Activated T-helper 1 cell treated with anti-CD3 and anti-CD28 coated beads, Interleukin-12 subunit alpha, Interleukin-12 subunit beta, Interleukin-2, Interleukin-4 antibody, amounts not matched to agents 30 ng/mL and 10 ng/mL and 1 ng/mL, durations not matched to agents 14 hours and 24 hours and 36 hours (primary cell): Measurements from ENCODE around the gene REV1. TPM values are rescaled to one million over a fixed set of nuclear protein-coding genes. Genes with fewer than 3 reads are reported as not detected.

Experiments used
- DNase-seq: peaks from one replicate; pipeline ENCODE4 v3.0.0; 2021; ENCODE audit warnings: low spot score
- H3K27ac Mint-ChIP-seq: one replicate; pipeline ENCODE4 v1.8.0; 2021; ENCODE audit warnings: mild to moderate bottlenecking, mixed read lengths
- H3K27me3 Mint-ChIP-seq: one replicate; pipeline ENCODE4 v1.8.0; 2022; ENCODE audit warnings: mild to moderate bottlenecking, moderate library complexity, mixed read lengths; ENCODE audit not compliant: insufficient read depth
- H3K36me3 Mint-ChIP-seq: one replicate; pipeline ENCODE4 v1.8.0; 2021; ENCODE audit warnings: low read depth, mixed read lengths
- H3K4me1 Mint-ChIP-seq: one replicate; pipeline ENCODE4 v1.8.0; 2021; ENCODE audit warnings: low read depth, mixed read lengths
- H3K4me3 Mint-ChIP-seq: one replicate; pipeline ENCODE4 v1.8.0; 2021; ENCODE audit warnings: mild to moderate bottlenecking, moderate library complexity, mixed read lengths
- H3K9me3 Mint-ChIP-seq: one replicate; pipeline ENCODE4 v1.8.0; 2021; ENCODE audit warnings: mixed read lengths
- intact Hi-C: fragments of 100-400 bp; cut with micrococcal nuclease; formaldehyde crosslinking; loops from one replicate; pipeline ENCODE4 v1.15.1; 2024
- total RNA-seq: library from RNA; stranded (reverse); gene quantifications from 2 replicates; pipeline ENCODE4 v1.2.3, GENCODE V29; 2022

REV1 gene
- total RNA-seq, 1 donor from 2014 or later = 49.6 TPM

DNA sequence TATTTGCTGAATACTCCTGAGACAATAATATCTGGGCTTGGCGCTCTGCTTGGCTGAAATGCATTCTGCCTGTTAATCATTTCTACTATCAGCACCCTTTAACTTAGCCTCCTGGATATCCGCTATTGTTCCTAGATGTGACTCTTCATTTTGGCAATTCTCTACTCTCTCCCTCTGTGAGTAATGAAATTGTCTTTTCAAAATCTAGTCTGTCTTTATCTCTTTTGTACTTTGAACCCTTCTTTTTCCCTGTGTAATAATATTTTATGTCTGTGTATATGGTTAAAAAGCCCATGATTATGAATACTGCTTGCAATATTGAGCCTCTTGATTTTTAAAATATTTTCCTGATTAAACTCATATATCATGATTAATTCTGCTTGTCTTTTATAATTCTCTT, 6.2 kb upstream of the REV1 start:
- intact Hi-C loops = loop anchor here (10.0 kb wide), 3 partner anchors 671 to 1759 kb away; partner anchors contain the start of gene CNOT11
- no peaks in the 10 kb centered on the region for H3K36me3 Mint-ChIP-seq
- H3K27me3 Mint-ChIP-seq = peaks cover 3% of the 10 kb centered on the region
- DNase-seq = no peak
- peaks cover 21% of the 10 kb centered on the region for H3K4me1 Mint-ChIP-seq
- H3K27ac Mint-ChIP-seq = no peak overlapping the region
- H3K4me3 Mint-ChIP-seq = no peak overlapping the region
- H3K9me3 Mint-ChIP-seq = no peaks in the 10 kb centered on the region

DNA sequence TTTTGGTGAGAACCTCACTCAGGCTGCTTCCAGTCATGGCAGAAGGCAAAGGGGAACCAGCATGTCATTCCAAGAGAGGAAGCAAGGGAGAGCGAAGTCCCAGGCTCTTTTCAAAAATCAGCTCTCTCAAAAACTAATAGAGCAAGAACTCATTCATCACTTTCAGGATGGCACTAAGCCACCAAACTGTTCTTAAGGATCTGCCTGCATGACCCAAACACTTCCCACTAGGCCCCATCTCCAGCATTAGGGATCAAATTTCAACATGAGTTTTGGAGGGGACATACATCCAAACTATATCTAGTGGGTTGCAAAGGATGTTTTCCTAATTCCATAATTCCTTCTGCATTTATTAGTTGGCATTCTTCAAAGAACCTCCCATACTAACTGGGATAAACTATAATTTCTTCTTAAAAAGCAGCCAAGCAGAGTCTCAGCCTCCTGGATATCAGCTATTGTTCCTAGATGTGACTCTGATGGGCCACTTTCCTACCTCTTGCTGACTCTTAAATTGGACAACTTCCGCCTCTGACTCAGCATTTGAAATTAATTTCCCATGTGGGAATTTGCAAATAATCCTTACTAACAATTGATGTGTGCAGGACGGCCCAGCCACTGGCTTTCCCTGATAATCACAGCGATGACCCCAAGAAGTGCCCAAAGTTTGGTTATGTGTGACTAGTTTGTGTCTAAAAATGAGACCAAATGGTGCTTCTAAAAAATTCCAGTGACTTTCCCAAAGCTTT, 5.5 kb upstream of the REV1 start:
- DNase-seq = no peak
- Mint-ChIP-seq H3K4me1 (peaks cover 25% of the 10 kb centered on the region), H3K27ac (no peak overlapping the region), H3K27me3 (peaks cover 4% of the 10 kb centered on the region), H3K36me3 (no peaks in the 10 kb centered on the region), H3K9me3 (no peaks in the 10 kb centered on the region), H3K4me3 (no peak overlapping the region)
- intact Hi-C loops = loop anchor here (10.0 kb wide), 3 partner anchors 670 to 1760 kb away; partner anchors contain the start of gene CNOT11

DNA sequence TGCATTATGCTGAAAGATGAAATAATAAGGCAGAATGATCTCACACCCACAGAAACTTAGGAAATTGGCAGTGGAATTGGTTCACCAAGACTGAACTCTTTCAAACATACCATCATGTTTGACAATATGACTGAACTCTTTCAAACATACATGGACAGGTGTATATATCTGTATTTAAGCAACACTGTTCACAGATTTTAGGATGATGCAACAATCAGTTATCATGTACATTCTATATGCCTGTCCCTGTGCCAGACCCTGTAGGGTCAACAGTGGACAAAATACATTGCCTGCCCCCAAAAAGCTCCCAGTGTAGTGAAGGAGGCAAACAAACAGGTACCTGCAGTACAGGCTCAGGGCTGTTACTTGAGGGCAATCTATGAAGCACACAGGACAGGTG, 2.9 kb upstream of the REV1 start:
- peaks cover 31% of the 10 kb centered on the region for H3K4me1 Mint-ChIP-seq
- intact Hi-C loops = loop anchor here (5.0 to 10.0 kb wide), 5 partner anchors 90 to 1762 kb away; partner anchors contain the start of gene CNOT11
- DNase-seq = no peak
- H3K27ac Mint-ChIP-seq = no peak overlapping the region
- H3K36me3 Mint-ChIP-seq = peaks cover 3% of the 10 kb centered on the region
- H3K9me3 Mint-ChIP-seq = no peaks in the 10 kb centered on the region
- H3K27me3 Mint-ChIP-seq = peaks cover 3% of the 10 kb centered on the region
- H3K4me3 Mint-ChIP-seq = no peak overlapping the region

DNA sequence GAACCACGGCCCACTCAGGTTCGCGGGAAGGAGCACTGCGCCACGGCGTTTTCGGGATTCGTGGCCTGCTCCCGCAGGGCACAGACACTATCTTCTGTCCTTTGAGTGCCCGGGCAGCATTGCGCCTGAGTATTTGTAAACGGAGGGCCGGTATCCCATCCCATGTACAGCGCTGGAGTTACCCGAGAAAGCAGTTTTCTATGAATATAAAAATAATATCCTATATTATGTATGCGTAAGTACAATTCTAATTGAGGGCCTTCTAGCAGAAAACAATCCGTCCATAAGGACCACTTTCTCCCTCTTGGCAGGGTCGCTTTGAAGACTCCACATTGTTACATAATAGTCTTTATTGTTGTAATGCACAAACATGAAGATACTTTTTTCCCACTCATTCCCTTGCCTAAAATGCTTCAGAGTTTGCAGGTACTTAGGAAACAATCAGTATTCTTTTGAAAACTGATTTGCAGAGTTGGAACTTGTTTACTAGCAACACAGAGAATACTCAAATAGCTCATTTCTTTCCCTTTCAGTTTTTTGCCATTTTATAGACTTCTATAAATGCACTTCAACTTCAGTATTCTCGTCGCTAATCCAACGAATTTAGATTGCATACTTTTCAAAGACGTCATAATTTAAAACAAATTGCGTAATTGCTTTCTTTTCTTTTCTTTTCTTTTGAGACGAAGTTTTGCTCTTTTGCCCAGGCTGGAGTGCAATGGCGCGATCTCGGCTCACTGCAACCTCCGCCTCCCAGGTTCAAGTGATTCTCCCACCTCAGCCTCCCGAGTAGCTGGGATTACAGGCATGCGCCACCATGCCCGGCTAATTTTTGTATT, 1.0 kb upstream of the REV1 start:
- no peak for DNase-seq
- no peaks in the 10 kb centered on the region for H3K9me3 Mint-ChIP-seq
- peak overlapping the region; percentile 94 for H3K4me3 Mint-ChIP-seq
- H3K36me3 Mint-ChIP-seq = peaks cover 3% of the 10 kb centered on the region
- intact Hi-C loops = loop anchor here (1.0 to 10.0 kb wide), 10 partner anchors 49 to 1764 kb away; partner anchors contain the start of genes C2orf15, CNOT11, EIF5B and LIPT1
- peak overlapping the region; percentile 94 for H3K27ac Mint-ChIP-seq
- H3K4me1 Mint-ChIP-seq = peaks cover 28% of the 10 kb centered on the region
- peaks cover 3% of the 10 kb centered on the region for H3K27me3 Mint-ChIP-seq

DNA sequence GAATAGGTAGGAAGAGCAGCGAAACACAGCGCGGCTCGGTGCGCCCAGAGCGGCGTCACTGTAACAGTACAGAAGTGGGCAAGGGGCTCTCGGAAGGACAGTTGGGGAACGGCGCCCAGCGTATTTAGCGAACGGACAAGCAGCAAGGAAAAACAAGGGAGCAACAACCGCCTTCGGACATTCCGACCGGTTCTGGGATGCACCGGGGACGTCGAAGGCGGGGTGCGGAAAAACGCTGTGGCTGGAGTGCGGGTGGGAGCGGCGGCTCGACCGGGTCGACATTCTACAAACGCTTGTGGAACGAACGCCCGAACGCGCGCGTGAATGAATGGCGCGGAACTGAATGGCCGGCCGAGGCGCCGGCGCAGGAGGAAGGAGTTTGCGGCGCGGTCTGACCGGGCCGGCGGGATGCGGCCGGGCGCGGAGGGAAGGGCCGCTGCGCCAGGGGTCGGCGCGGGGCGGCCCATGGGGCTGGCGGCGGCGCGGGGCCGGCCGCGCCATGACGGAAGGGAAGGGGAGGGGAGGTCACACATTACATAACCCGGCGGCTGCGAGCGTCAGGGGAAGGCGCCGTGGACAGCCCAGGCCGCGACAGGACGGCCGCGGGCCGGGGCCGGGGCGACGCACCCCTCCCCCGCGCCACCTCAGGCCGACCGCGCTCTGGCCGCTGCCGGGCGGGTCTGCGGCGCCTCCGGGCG, 605 bp downstream of the REV1 start:
- Mint-ChIP-seq H3K27me3 (peaks cover 3% of the 10 kb centered on the region), H3K4me3 (peak overlapping the region; percentile 94), H3K27ac (peak overlapping the region; percentile 97), H3K4me1 (peaks cover 38% of the 10 kb centered on the region), H3K36me3 (peaks cover 3% of the 10 kb centered on the region), H3K9me3 (no peaks in the 10 kb centered on the region)
- peak; percentile 39 for DNase-seq
- intact Hi-C loops = loop anchor here (10.0 kb wide), 1 partner anchor 884 kb away; the partner anchor contains the start of genes COA5 and UNC50

DNA sequence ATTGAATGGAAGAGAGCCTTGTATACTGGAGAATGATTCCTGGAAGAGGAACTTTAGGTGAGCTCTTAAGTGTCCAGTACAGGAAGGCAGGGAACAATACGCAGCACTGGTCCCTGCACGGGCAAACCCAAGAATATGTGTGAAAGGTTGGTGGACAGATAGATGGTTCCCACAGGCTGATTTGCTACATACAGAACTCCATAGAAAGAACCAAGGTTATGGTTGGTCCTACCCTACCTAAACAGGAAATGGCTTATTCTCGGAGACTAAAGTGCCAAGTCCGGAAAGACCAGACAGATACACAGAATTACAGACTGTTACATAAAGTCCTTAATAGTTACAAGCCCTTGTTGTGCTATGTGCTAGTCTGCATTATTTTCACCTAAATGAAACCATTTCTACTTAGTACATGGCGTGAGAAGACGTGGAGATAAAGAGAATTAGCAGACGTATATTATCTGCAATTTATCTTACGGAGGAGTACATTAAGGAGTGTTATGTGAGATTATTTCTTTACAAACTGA, 1.2 kb downstream of the REV1 start:
- Mint-ChIP-seq H3K27me3 (peaks cover 3% of the 10 kb centered on the region), H3K36me3 (peaks cover 4% of the 10 kb centered on the region), H3K4me1 (peaks cover 38% of the 10 kb centered on the region), H3K27ac (peak overlapping the region; percentile 97), H3K9me3 (no peaks in the 10 kb centered on the region), H3K4me3 (peak overlapping the region; percentile 94)
- no peak for DNase-seq
- intact Hi-C loops = loop anchor here (10.0 kb wide), 1 partner anchor 884 kb away; the partner anchor contains the start of genes COA5 and UNC50

DNA sequence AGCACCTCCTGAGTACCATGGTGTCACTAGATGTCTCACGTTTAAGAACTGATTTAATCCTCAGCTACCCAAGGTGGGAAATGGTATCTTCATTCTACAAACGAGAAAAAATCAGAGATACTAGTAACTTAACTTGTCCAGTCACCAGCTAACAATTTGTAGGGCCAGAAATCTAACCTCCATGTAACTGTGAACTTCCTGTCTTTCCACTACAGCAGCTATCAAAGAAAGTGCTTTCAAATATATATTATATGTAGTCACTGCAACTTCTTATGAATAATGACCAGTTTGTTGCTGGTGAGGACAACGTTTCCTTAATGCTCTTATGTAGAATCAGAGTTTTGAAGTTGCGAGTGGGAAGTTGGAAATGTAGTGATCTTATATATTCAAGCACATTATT, 1.9 kb downstream of the REV1 start:
- Mint-ChIP-seq H3K4me3 (peak overlapping the region; percentile 94), H3K27ac (no peak overlapping the region), H3K27me3 (peaks cover 2% of the 10 kb centered on the region)

DNA sequence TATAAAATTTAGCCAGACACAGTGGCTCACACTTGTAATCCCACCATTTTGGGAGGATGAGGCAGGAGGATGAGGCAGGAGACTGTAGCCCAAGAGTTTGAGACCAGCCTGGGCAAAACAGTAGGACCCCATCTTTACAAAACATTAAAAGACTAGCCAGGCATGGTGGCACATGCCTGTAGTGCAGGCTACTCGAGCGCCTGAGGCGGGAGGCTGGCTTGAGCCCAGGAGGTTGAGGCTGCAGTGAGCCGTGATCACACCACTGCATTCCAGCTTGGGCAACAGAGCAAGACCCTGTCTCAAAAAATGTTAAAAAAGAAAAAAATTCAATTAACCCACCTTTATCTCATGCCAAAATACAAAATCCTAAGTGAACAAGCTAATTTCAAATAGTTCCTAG, 4.0 kb downstream of the REV1 start:
- peaks cover 53% of the 10 kb centered on the region for H3K4me1 Mint-ChIP-seq
- no peaks in the 10 kb centered on the region for H3K9me3 Mint-ChIP-seq

More for the DNA sequence above, 1.9 kb downstream of the REV1 start:
- Mint-ChIP-seq H3K36me3 (peaks cover 4% of the 10 kb centered on the region), H3K9me3 (no peaks in the 10 kb centered on the region), H3K4me1 (peaks cover 38% of the 10 kb centered on the region)
- intact Hi-C loops = loop anchor here (10.0 kb wide), 1 partner anchor 883 kb away; the partner anchor contains the start of genes COA5 and UNC50
- DNase-seq = no peak

DNA sequence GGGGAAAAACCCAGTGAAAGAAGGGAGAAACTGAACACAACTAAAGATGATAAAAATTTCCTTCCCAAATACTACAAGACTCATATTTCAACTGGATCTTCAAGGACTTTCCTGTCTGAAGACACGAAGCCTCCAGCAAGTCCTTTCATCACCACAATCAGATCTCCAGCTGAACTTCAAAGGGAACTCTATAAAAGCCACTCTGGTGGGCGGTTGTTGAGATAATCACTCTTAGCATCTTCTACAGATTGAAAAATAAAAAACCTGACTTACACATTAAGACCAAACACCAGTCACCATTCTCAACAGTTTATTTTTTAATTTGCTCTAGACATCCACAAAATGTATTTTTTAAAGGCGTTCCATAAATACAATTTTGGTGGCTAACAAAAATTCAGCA, 4.4 kb downstream of the REV1 start:
- Mint-ChIP-seq H3K27ac (no peak overlapping the region), H3K27me3 (peaks cover 2% of the 10 kb centered on the region), H3K4me1 (peaks cover 52% of the 10 kb centered on the region), H3K9me3 (no peaks in the 10 kb centered on the region), H3K36me3 (peaks cover 11% of the 10 kb centered on the region), H3K4me3 (no peak overlapping the region)
- no peak for DNase-seq
- intact Hi-C loops = loop anchor here (10.0 kb wide), 1 partner anchor 881 kb away; the partner anchor contains the start of genes COA5 and UNC50

More for the DNA sequence above, 4.0 kb downstream of the REV1 start:
- no peak overlapping the region for H3K4me3 Mint-ChIP-seq
- peaks cover 11% of the 10 kb centered on the region for H3K36me3 Mint-ChIP-seq
- no peak for DNase-seq
- H3K27ac Mint-ChIP-seq = no peak overlapping the region
- H3K27me3 Mint-ChIP-seq = peaks cover 2% of the 10 kb centered on the region
- intact Hi-C loops = loop anchor here (10.0 kb wide), 1 partner anchor 881 kb away; the partner anchor contains the start of genes COA5 and UNC50

DNA sequence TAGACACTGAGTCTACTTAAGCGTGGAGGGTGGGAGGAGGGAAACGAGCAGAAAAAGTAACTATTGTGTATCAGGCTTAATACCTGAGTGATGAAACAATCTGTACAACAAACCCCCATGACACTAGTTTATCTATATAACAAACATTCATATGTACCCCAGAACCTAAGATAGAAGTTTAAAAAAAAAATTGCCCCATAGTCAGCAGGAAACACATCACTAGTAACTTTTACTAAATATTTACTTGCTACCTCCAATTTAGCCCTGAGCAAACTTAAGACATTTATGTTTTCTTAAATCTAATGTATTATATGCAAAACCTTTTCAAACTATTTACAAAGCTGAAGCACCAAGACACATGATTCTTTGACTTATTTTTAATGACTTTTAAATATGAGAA, 5.6 kb downstream of the REV1 start:
- Mint-ChIP-seq H3K36me3 (peaks cover 11% of the 10 kb centered on the region), H3K4me1 (peaks cover 56% of the 10 kb centered on the region), H3K27me3 (no peaks in the 10 kb centered on the region), H3K27ac (no peak overlapping the region), H3K9me3 (no peaks in the 10 kb centered on the region), H3K4me3 (no peak overlapping the region)
- intact Hi-C loops = loop anchor here (10.0 kb wide), 1 partner anchor 879 kb away; the partner anchor contains the start of genes COA5 and UNC50
- DNase-seq = no peak

DNA sequence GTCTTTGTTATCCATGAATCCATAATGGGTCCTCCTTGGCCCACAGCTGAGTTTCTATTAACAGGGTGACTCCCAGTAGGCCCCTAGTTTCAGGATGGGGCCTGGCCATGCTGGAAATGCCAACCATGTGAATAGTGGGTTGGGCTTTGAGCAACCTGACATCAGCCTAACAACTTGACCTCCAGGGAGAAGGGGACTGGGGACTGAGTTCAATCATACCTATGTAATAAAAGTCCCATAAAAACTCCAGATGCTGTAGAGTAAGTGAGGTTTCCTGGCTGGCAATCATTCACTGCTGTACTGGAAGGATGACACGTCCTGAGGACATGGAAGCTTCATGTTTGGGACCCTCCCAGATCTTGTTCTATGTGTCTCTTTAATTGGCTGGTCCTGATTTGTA, 7.9 kb downstream of the REV1 start:
- Mint-ChIP-seq H3K27me3 (no peaks in the 10 kb centered on the region), H3K27ac (no peak overlapping the region), H3K4me3 (no peak overlapping the region), H3K4me1 (peaks cover 43% of the 10 kb centered on the region), H3K36me3 (peaks cover 8% of the 10 kb centered on the region), H3K9me3 (no peaks in the 10 kb centered on the region)
- no peak for DNase-seq
- intact Hi-C loops = loop anchor here (10.0 kb wide), 1 partner anchor 877 kb away; the partner anchor contains the start of genes COA5 and UNC50

DNA sequence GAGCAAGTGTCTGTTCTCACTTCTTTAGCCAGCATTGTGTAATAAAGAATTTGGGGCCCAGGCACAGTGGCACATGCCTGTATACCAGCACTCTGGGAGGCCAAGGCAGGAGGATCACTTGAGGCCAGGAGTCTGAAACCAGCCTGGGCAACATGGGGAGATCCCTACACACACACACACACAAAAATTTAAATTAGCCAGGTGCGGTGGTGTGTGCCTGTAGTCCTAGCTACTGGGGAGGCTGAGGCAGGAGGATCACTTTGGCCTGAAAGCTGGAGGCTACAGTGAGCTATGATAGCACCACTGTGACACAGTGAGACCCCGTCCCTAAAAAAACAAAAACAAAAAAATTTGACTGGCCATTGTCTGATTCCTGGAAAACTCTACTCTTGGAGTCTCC, 8.3 kb downstream of the REV1 start:
- intact Hi-C loops = loop anchor here (10.0 kb wide), 1 partner anchor 877 kb away; the partner anchor contains the start of genes COA5 and UNC50
- no peak for DNase-seq
- Mint-ChIP-seq H3K27ac (no peak overlapping the region), H3K9me3 (no peaks in the 10 kb centered on the region), H3K36me3 (peaks cover 8% of the 10 kb centered on the region), H3K4me1 (peaks cover 39% of the 10 kb centered on the region), H3K27me3 (no peaks in the 10 kb centered on the region), H3K4me3 (no peak overlapping the region)
